IMR-90 (cell line): ENCODE measurements around the gene STARD4. TPM values are rescaled to one million over a fixed set of nuclear protein-coding genes. Genes with fewer than 3 reads are reported as not detected.

Source experiments
- ATAC-seq: fragments of 200-7000 bp; cut with Tn5 transposase; 2 replicates; pipeline ENCODE4 v1.9.1; 2020; ENCODE audit warnings: low read depth, mild to moderate bottlenecking, moderate library complexity
- BruUV-seq: library from RNA; stranded (reverse); fragments of 400-500 nt; replicated peaks from 2 replicates; lab custom pipeline; 2021; lab: Mats Ljungman, UMichigan
- CTCF ChIA-PET: fragments of 300-600 bp; formaldehyde crosslinking; extraction: SDS; loops from one replicate; lab custom pipeline; 2021; ENCODE audit warnings: antibody characterized with exemption; lab: Yijun Ruan, JAX
- POLR2A ChIA-PET: fragments of 300-600 bp; sonication (Branson Sonifier 250); formaldehyde crosslinking; loops from one replicate; lab custom pipeline; 2022; ENCODE audit warnings: antibody characterized with exemption; ENCODE audit not compliant: unreplicated experiment; lab: Charles Lee
- DNase-seq: peaks from one replicate; pipeline ENCODE4 v3.0.0; 2013
- H2AFZ ChIP-seq: replicated peaks from 2 replicates; pipeline ENCODE3; 2013; ENCODE audit warnings: low read length, mild to moderate bottlenecking; ENCODE audit not compliant: poor library complexity
- H2AK5ac ChIP-seq: 2 replicates; pipeline ENCODE4 v1.6.1; 2013; ENCODE audit warnings: low read depth, low read length, inconsistent platforms
- H2AK9ac ChIP-seq: replicated peaks from 2 replicates; pipeline ENCODE3; 2013; ENCODE audit warnings: mild to moderate bottlenecking, low read depth, low read length, moderate library complexity; ENCODE audit not compliant: poor library complexity
- H2BK120ac ChIP-seq: 2 replicates; pipeline ENCODE4 v1.6.1; 2013; ENCODE audit warnings: low read depth, low read length, inconsistent platforms
- H2BK15ac ChIP-seq: 3 replicates; pipeline ENCODE4 v1.6.1; 2013; ENCODE audit warnings: low read depth, low read length, inconsistent platforms
- H2BK20ac ChIP-seq: 2 replicates; pipeline ENCODE4 v1.6.1; 2013; ENCODE audit warnings: low read depth, mild to moderate bottlenecking, inconsistent platforms, low read length, moderate library complexity
- H2BK5ac ChIP-seq: 2 replicates; pipeline ENCODE4 v1.6.1; 2013; ENCODE audit warnings: mild to moderate bottlenecking, low read depth, low read length, inconsistent platforms; ENCODE audit not compliant: poor library complexity, severe bottlenecking
- H3K14ac ChIP-seq: replicated peaks from 2 replicates; pipeline ENCODE4 v1.6.1; 2013; ENCODE audit warnings: low read depth, low read length, inconsistent platforms
- H3K18ac ChIP-seq: 2 replicates; pipeline ENCODE4 v1.6.1; 2013; ENCODE audit warnings: low read depth, low read length, control low read depth
- H3K23ac ChIP-seq: 2 replicates; pipeline ENCODE4 v1.6.1; 2013; ENCODE audit warnings: low read depth, low read length, inconsistent platforms
- H3K27ac ChIP-seq: 2 replicates; pipeline ENCODE4 v1.5.1; 2013; ENCODE audit warnings: mild to moderate bottlenecking, control low read depth, low read length; ENCODE audit not compliant: insufficient read depth
- H3K27me3 ChIP-seq: 2 replicates; pipeline ENCODE4 v1.6.1; 2013; ENCODE audit warnings: low read length; ENCODE audit not compliant: control insufficient read depth, insufficient read depth
- H3K36me3 ChIP-seq: 2 replicates; pipeline ENCODE4 v1.6.1; 2013; ENCODE audit warnings: low read length, mixed read lengths; ENCODE audit not compliant: control insufficient read depth, insufficient read depth
- H3K4ac ChIP-seq: 2 replicates; pipeline ENCODE4 v1.6.1; 2013; ENCODE audit warnings: low read depth, low read length, inconsistent platforms
- H3K4me1 ChIP-seq: 2 replicates; pipeline ENCODE4 v1.6.1; 2013; ENCODE audit warnings: low read length, mixed read lengths; ENCODE audit not compliant: control insufficient read depth, insufficient read depth
- H3K4me2 ChIP-seq: 2 replicates; pipeline ENCODE4 v1.6.1; 2013; ENCODE audit warnings: low read depth, mild to moderate bottlenecking, control low read depth, low read length, moderate library complexity
- H3K4me3 ChIP-seq: 2 replicates; pipeline ENCODE4 v1.5.1; 2013; ENCODE audit warnings: low read depth, mild to moderate bottlenecking, control low read depth, low read length, moderate library complexity; ENCODE audit not compliant: insufficient read depth
- H3K56ac ChIP-seq: 2 replicates; pipeline ENCODE4 v1.6.1; 2013; ENCODE audit warnings: low read length, inconsistent platforms; ENCODE audit not compliant: insufficient read depth; ENCODE audit errors: extremely low read depth
- H3K79me1 ChIP-seq, 2 experiments: 2 replicates each; pipeline ENCODE4 v1.6.1; 2013; ENCODE audit warnings: low read length in 2 of 2, inconsistent platforms in 1 of 2, low read depth in 1 of 2
- H3K9ac ChIP-seq: 2 replicates; pipeline ENCODE4 v1.6.1; 2013; ENCODE audit warnings: low read depth, low read length, control low read depth
- H3K9me1 ChIP-seq: 2 replicates; pipeline ENCODE4 v1.6.1; 2013; ENCODE audit warnings: low read length, inconsistent platforms; ENCODE audit not compliant: insufficient read depth
- H3K9me3 ChIP-seq: 2 replicates; pipeline ENCODE4 v1.6.1; 2013; ENCODE audit warnings: low read length; ENCODE audit not compliant: control insufficient read depth, insufficient read depth
- H4K20me1 ChIP-seq: 2 replicates; pipeline ENCODE4 v1.6.1; 2013; ENCODE audit warnings: low read length, inconsistent platforms; ENCODE audit not compliant: insufficient read depth
- H4K5ac ChIP-seq: 2 replicates; pipeline ENCODE4 v1.6.1; 2013; ENCODE audit warnings: mild to moderate bottlenecking, low read depth, low read length, control low read depth
- H4K8ac ChIP-seq, 2 experiments: 2 replicates each; pipeline ENCODE4 v1.6.1; 2013; ENCODE audit warnings: low read depth in 2 of 2, low read length in 2 of 2, control low read depth in 1 of 2, inconsistent platforms in 1 of 2
- H4K91ac ChIP-seq: 2 replicates; pipeline ENCODE4 v1.6.1; 2013; ENCODE audit warnings: low read depth, low read length, inconsistent platforms; ENCODE audit not compliant: insufficient read depth
- CEBPB ChIP-seq: IDR thresholded peaks from 2 replicates; pipeline ENCODE4 v1.6.1; 2012; ENCODE audit warnings: low read depth, low read length, improper control_type of control experiment
- CTCF ChIP-seq: conservative IDR thresholded peaks from 2 replicates; pipeline ENCODE4 v1.5.1; 2012; ENCODE audit warnings: mild to moderate bottlenecking, low read depth, low read length, improper control_type of control experiment
- FOS ChIP-seq: fragments of 150-350 bp; IDR thresholded peaks from 2 replicates; pipeline ENCODE4 v1.6.1; 2016; ENCODE audit warnings: low read depth, low read length
- MAFK ChIP-seq: IDR thresholded peaks from 2 replicates; pipeline ENCODE4 v1.6.1; 2012; ENCODE audit warnings: low read depth, low read length, improper control_type of control experiment
- RFX5 ChIP-seq: IDR thresholded peaks from 2 replicates; pipeline ENCODE4 v1.8.0; 2012; ENCODE audit warnings: low read depth, mild to moderate bottlenecking, low read length, moderate library complexity
- WGBS, 2 experiments: methylation state at CpG; one replicate each; pipeline versions ENCODE4 v1.1.5 to v1.1.7; 2013; ENCODE audit warnings: missing lambda C conversion rate in 2 of 2; ENCODE audit not compliant: insufficient read length in 1 of 2; ENCODE audit errors: extremely low coverage in 2 of 2; 5-methylcytosine and 5-hydroxymethylcytosine counted together
- dilution Hi-C: fragments of 300-500 bp; cut with HindIII; formaldehyde crosslinking; loops from one replicate; pipeline ENCODE4 v1.14.3; 2018; ENCODE audit warnings: low sequenced_read_pairs; ENCODE audit not compliant: unreplicated experiment
- in situ Hi-C: fragments of 300-500 bp; cut with MboI; formaldehyde crosslinking; loops from 3 replicates; pipeline ENCODE4 v1.14.3; 2019; ENCODE audit warnings: low sequenced_read_pairs, inconsistent platforms, mixed read lengths
- intact Hi-C: fragments of 100-400 bp; cut with micrococcal nuclease; formaldehyde crosslinking; loops from 2 replicates; pipeline ENCODE4 v1.10.0; 2022
- polyA plus RNA-seq, 3 experiments: library from polyadenylated mRNA; depleted of rRNA; stranded (reverse); fragments of >200 nt; gene quantifications; 2 replicates each; pipeline ENCODE4 v1.2.3, GENCODE V29; 2012; ENCODE audit warnings: low replicate concordance in 1 of 3
- total RNA-seq: library from RNA; depleted of rRNA; stranded (reverse); fragments of >200 nt; gene quantifications from 2 replicates; pipeline ENCODE4 v1.2.3, GENCODE V29; 2012

STARD4 gene
- total and polyA plus RNA-seq, 2 of the 4 experiments (the other 2 are of a cell fraction) = 21.5 to 30.3 TPM

GRCh38 chr5:111507276-111507675 is 5.1 kb downstream of the STARD4 start:
- H3K18ac ChIP-seq = no peak overlapping the region
- 80% methylated on average over 1 of the region's 4 CpGs; no CpG with 5 or more reads in 1 of the 2 experiments for WGBS, 2 experiments
- no peak overlapping the region for H2AK9ac ChIP-seq
- no peak overlapping the region for H3K4me3 ChIP-seq
- ChIA-PET POLR2A (no interaction called here), CTCF (no interaction called here)
- ATAC-seq (no peak), DNase-seq (no peak)
- no peak overlapping the region for H2BK5ac ChIP-seq
- H3K4me1 ChIP-seq = peaks cover 4% of the 10 kb centered on the region
- no peak overlapping the region for H2AFZ ChIP-seq
- H3K27me3 ChIP-seq = no peaks in the 10 kb centered on the region
- TF ChIP-seq MAFK (no peak), RFX5 (no peak), CTCF (no peak), FOS (no peak), CEBPB (no peak)
- no peak overlapping the region for H3K14ac ChIP-seq
- peaks cover 5 to 17% of the 10 kb centered on the region in 2 experiments; a peak in 3 of 4 replicates for H3K79me1 ChIP-seq
- no peaks in the 10 kb centered on the region for H3K9me1 ChIP-seq
- H2BK120ac ChIP-seq = no peak overlapping the region
- dilution Hi-C loops = no loop called here
- no TSS peak for BruUV-seq
- no peak overlapping the region for H3K9ac ChIP-seq
- no peak overlapping the region for H3K4me2 ChIP-seq
- H3K56ac ChIP-seq = no peak overlapping the region
- no peak overlapping the region for H4K91ac ChIP-seq
- no peaks in the 10 kb centered on the region for H4K20me1 ChIP-seq
- no peak overlapping the region for H4K8ac ChIP-seq
- H3K4ac ChIP-seq = no peak overlapping the region
- no peaks in the 10 kb centered on the region for H3K9me3 ChIP-seq
- no peak overlapping the region for H2BK20ac ChIP-seq
- H4K5ac ChIP-seq = no peak overlapping the region
- 0 out of 2 replicates have a peak, but pooled peaks cover 2% of the 10 kb centered on the region for H3K36me3 ChIP-seq
- H2AK5ac ChIP-seq = no peak overlapping the region
- intact Hi-C loops = no loop called here
- in situ Hi-C loops = no loop called here
- H3K27ac ChIP-seq = no peak overlapping the region
- no peak overlapping the region for H2BK15ac ChIP-seq
- no peak overlapping the region for H3K23ac ChIP-seq
